ENCODE measurements around the gene FAM76B.

FAM76B gene

DNA sequence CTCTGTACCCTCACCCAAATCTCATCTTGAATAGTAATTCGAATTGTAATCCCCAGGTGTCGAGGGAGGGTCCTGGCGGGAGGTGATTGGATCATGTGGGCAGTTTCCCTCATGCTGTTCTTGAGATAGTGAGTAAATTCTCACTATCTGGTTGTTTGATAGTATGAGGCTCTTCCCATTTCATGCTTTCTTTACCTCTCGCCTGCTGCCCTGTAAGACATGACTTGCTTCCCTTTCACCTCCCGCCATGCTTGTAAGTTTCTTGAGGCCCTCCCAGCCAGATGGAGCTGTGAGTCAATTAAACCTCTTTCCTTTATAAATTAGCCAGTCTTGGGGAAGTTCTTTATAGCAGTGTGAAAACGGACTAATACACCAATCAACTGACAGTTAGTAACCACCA lies 60.1 kb downstream of the FAM76B start:
- DNase-seq (ENCODE audit: low read depth): no peak

DNA sequence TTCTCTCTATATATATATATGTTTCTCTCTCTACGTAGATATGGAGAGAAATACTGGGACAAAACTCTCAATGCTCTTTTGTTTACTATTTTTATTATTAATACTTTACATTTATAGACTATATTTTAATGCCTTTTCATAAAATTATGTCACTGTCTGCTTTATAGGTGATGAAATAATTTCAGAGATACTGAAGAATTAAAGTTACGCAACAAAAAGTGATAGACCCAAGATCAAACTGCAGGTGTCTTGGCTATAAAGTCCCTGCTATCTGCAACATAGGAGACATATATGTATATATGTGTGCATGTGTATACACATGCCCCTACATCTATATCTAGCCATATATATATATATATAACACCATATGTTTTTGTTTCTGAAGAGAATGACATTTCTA lies 60.8 kb downstream of the FAM76B start:
- no peak for DNase-seq (ENCODE audit: low read depth)

DNA sequence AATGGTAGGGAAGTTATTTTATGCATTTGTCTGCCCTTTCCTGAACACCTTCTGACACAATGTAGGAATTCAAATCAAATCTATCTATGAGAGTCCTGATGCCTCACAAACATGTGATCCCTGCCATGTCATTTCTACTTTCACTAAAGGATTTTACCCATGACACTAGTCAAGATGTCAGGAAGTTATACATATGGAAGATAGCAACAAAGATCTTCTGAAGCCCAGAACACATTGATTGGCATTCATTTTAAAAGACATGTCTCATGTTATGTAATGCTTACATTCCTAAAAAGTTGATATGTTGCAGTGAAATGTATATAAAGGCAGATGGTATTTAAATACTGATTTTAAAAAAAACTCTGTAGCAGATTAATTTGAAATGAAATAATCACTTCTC lies 61.5 kb downstream of the FAM76B start:
- no peak for DNase-seq (ENCODE audit: low read depth)

DNA sequence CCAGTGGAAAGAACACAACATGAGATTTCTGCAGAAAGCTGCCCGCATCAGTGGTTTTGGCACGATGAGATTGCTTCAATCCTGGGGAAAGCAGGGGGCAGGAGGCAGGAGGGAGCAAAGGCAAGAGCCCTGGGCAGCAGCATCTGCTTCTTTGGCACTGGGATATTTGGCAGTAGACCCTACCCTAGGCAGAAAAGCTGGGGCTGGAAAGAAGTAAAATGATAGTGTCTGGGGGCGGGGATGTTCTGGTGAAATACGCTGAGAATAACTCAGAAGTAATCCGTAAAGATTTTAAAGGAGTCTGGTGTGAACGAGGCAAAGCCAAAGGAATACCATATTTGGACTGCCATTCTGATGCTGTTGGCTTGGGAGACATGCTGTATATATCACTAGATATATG lies 62.0 kb downstream of the FAM76B start:
- DNase-seq (ENCODE audit: low read depth): no peak

DNA sequence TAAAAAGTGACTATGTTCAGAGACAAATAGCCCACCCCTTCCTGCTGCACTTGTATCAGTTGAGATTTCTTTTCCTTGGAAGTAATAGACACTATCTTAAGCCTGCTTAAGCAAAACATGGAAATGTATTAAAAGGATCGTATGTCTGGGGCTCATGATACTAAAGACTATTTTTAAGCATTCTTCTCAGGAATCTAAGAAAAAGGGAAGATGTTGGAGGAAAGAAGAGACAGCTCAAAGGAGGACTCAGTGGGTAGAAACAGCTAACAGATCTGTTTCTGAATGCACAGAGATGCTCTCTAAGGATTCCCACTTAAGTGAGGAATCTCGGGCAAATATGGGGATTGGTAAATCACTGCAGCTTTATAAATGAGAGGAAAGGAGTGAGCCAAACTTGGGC lies 62.5 kb downstream of the FAM76B start:
- no peak for DNase-seq (ENCODE audit: low read depth)

DNA sequence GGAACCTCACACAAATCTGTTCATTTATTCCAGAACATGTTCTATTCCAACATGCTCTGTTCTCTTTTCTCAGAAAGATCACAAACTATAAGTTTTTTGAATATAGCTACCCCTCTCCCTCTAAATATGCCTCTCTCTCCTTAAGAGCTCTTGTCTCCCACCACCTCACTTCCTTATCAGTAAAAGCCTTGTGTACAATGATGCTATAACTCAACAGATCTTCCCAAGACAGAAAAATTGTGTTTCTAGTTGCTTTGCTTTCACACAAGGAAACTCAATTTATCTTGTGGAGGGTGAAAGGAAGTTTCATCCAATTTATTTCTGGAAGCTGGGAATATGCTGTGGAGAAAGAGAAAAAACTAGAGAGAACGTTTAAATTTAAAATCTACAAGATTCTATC lies 64.4 kb downstream of the FAM76B start:
- no peak for DNase-seq (ENCODE audit: low read depth)

DNA sequence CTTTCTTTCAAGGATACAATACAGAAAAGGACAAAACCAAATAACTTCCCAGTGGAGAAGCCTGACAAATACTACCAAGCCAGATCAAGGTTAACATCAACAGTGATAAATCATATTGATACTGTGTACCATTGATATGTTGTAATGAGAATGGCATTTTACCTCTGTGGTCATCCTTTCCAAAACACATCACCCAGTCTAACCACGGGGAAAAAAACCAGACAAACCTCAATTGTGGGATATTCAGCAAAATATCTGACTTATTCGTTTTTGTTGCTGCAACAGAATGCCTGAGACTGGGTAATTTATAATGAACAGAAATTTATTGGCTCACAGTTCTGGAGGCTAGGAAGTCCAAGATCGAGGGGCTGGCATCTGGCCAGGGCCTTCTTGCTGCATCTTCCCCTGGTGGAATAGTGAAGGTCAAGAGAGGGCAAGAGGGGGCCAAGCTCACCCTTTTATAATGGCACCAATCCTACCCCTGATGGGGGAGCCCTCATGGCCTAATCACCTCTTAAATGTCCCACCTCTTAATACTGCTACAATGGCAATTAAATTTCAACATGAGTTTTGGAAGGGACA lies 66.1 kb downstream of the FAM76B start:
- no peak for DNase-seq (ENCODE audit: low read depth)

DNA sequence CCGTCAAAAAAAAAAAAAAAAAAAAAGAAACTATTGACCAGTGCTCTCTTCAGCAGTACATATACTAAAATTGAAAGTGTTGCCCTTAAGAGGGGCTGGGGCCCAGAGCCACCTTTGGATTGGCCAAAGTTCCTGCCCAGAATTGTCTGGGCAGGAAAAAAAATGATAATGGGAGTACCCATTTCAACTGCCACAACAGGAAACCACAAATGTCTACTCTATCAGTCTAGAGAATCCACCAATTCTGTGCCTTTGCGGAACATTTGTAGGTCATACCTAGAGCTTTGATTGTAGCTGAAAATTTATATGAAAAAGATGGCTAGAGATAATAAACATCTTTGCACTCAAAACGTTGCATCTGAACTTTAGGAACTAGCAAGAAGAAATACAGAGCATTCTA lies 69.4 kb downstream of the FAM76B start:
- DNase-seq (ENCODE audit: low read depth): no peak
